HG02938 (cell line): Measurements from ENCODE around the gene CCDC134.

ENCODE experiments used
- ATAC-seq: cut with Tn5 transposase; IDR thresholded peaks from one replicate; pipeline ENCODE4 v1.9.1; 2021; ENCODE audit warnings: mild to moderate bottlenecking, moderate library complexity; ENCODE audit not compliant: unreplicated experiment

CCDC134 gene

GRCh38 chr22:41782751-41783150 lies 17.7 kb upstream of the CCDC134 start:
- no peak for ATAC-seq

- no peak for ATAC-seq
Measured at GRCh38 chr22:41787331-41787730, 13.1 kb upstream of the CCDC134 start.

- ATAC-seq: no peak
Measured at GRCh38 chr22:41793871-41794270, 6.6 kb upstream of the CCDC134 start.

- no peak for ATAC-seq
Measured at GRCh38 chr22:41798736-41799135, 1.7 kb upstream of the CCDC134 start.

- ATAC-seq: peak; percentile 33
Measured at GRCh38 chr22:41799486-41800347, 762 bp upstream of the CCDC134 start.

GRCh38 chr22:41801147-41801819 lies 804 bp downstream of the CCDC134 start:
- no peak for ATAC-seq

GRCh38 chr22:41801886-41802285 lies 1.4 kb downstream of the CCDC134 start:
- no peak for ATAC-seq

- no peak for ATAC-seq
Measured at GRCh38 chr22:41805639-41806038, 5.2 kb downstream of the CCDC134 start.

- ATAC-seq: no peak
Measured at GRCh38 chr22:41808400-41808799, 7.9 kb downstream of the CCDC134 start.

- no peak for ATAC-seq
Measured at GRCh38 chr22:41810022-41810421, 9.5 kb downstream of the CCDC134 start.

GRCh38 chr22:41812805-41813545 lies 12.5 kb downstream of the CCDC134 start:
- ATAC-seq: no peak

GRCh38 chr22:41813726-41814410 lies 13.4 kb downstream of the CCDC134 start:
- no peak for ATAC-seq

- no peak for ATAC-seq
Measured at GRCh38 chr22:41815716-41816115, 15.2 kb downstream of the CCDC134 start.

- ATAC-seq: no peak
Measured at GRCh38 chr22:41816241-41816640, 15.8 kb downstream of the CCDC134 start.

- ATAC-seq: no peak
Measured at GRCh38 chr22:41816871-41817270, 16.4 kb downstream of the CCDC134 start.

- ATAC-seq: no peak
Measured at GRCh38 chr22:41818011-41818410, 17.5 kb downstream of the CCDC134 start.

- no peak for ATAC-seq
Measured at GRCh38 chr22:41818596-41818995, 18.1 kb downstream of the CCDC134 start.

GRCh38 chr22:41819257-41819656 lies 18.8 kb downstream of the CCDC134 start:
- ATAC-seq: no peak

GRCh38 chr22:41820447-41820846 lies 20.0 kb downstream of the CCDC134 start:
- ATAC-seq: no peak

- ATAC-seq: no peak
Measured at GRCh38 chr22:41821471-41822316, 21.2 kb downstream of the CCDC134 start.
